HL-60 (cell line): ENCODE data around the gene ROPN1L.

Source experiments
- POLR2AphosphoS5 ChIP-seq: IDR thresholded peaks from 2 replicates; pipeline ENCODE4 v1.6.1; 2012; ENCODE audit warnings: low read depth
- REST ChIP-seq: IDR thresholded peaks from 2 replicates; pipeline ENCODE4 v1.6.1; 2012; ENCODE audit warnings: low read depth; ENCODE audit not compliant: insufficient replicate concordance
- SPI1 ChIP-seq: IDR thresholded peaks from 2 replicates; pipeline ENCODE4 v1.6.1; 2012; ENCODE audit warnings: low read depth, mild to moderate bottlenecking, borderline replicate concordance
- TF ChIP-seq, protein P1 (sequence below): IDR thresholded peaks from one replicate; pipeline ENCODE4 v1.5.1; 2011; ENCODE audit warnings: low read length, control low read depth, inconsistent platforms; ENCODE audit not compliant: insufficient read depth

GRCh38 chr5:10461041-10461440 lies 19.4 kb downstream of the ROPN1L start:
- TF ChIP-seq, protein P1, sequence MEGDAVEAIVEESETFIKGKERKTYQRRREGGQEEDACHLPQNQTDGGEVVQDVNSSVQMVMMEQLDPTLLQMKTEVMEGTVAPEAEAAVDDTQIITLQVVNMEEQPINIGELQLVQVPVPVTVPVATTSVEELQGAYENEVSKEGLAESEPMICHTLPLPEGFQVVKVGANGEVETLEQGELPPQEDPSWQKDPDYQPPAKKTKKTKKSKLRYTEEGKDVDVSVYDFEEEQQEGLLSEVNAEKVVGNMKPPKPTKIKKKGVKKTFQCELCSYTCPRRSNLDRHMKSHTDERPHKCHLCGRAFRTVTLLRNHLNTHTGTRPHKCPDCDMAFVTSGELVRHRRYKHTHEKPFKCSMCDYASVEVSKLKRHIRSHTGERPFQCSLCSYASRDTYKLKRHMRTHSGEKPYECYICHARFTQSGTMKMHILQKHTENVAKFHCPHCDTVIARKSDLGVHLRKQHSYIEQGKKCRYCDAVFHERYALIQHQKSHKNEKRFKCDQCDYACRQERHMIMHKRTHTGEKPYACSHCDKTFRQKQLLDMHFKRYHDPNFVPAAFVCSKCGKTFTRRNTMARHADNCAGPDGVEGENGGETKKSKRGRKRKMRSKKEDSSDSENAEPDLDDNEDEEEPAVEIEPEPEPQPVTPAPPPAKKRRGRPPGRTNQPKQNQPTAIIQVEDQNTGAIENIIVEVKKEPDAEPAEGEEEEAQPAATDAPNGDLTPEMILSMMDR: no peak
- TF ChIP-seq REST: no peak
- TF ChIP-seq POLR2AphosphoS5: no peak
- no peak for TF ChIP-seq SPI1
